GM12878 (cell line): ENCODE results near the gene CFAP92.

Experiments
- CTCF ChIP-seq, 3 experiments: IDR thresholded peaks in 2 of 3; conservative IDR thresholded peaks in 1 of 3; 2 replicates each; pipeline ENCODE4 v1.5.1; 2011; ENCODE audit warnings: low read depth in 3 of 3, low read length in 3 of 3, mild to moderate bottlenecking in 3 of 3, control low read depth in 2 of 3, moderate library complexity in 2 of 3, inconsistent platforms in 1 of 3, mixed read lengths in 1 of 3; ENCODE audit not compliant: control insufficient read depth in 2 of 3, insufficient read depth in 1 of 3; ENCODE audit errors: extremely low read depth in 1 of 3
- E2F8 ChIP-seq: fragments of 450-650 bp; IDR thresholded peaks from 2 replicates; pipeline ENCODE4 v1.6.1; 2018; ENCODE audit warnings: mild to moderate bottlenecking, low read depth, moderate library complexity; ENCODE audit not compliant: partially characterized antibody
- EGR1 ChIP-seq, 2 experiments: IDR thresholded peaks; 1 replicate in 1 of 2; 2 replicates in 1 of 2; pipeline ENCODE4 v1.6.1; 2011 to 2012; ENCODE audit warnings: low read depth in 2 of 2, low read length in 2 of 2, borderline replicate concordance in 1 of 2, mild to moderate bottlenecking in 1 of 2, moderate library complexity in 1 of 2
- ETV6 ChIP-seq, 2 experiments: fragments of 450-650 bp in 1 of 2; IDR thresholded peaks in 1 of 2; conservative IDR thresholded peaks in 1 of 2; 2 replicates each; pipeline ENCODE4 v1.6.1; 2014; ENCODE audit warnings: antibody characterized with exemption in 1 of 2, borderline replicate concordance in 1 of 2, low read depth in 1 of 2, mild to moderate bottlenecking in 1 of 2, moderate library complexity in 1 of 2
- HDGF ChIP-seq: fragments of 450-650 bp; IDR thresholded peaks from 2 replicates; pipeline ENCODE4 v1.6.1; 2016; ENCODE audit warnings: antibody characterized with exemption
- MLLT1 ChIP-seq: fragments of 450-650 bp; IDR thresholded peaks from 2 replicates; pipeline ENCODE4 v1.6.1; 2016; ENCODE audit warnings: mild to moderate bottlenecking
- PBX3 ChIP-seq: IDR thresholded peaks from 2 replicates; pipeline ENCODE4 v1.6.1; 2011; ENCODE audit warnings: mild to moderate bottlenecking, low read depth, low read length, moderate library complexity; ENCODE audit not compliant: insufficient replicate concordance
- POLR2A ChIP-seq: IDR thresholded peaks from 2 replicates; pipeline ENCODE4 v1.6.1; 2011; ENCODE audit warnings: low read depth, mild to moderate bottlenecking, low read length
- POLR2AphosphoS2 ChIP-seq: IDR thresholded peaks from 2 replicates; pipeline ENCODE4 v1.6.1; 2011; ENCODE audit warnings: low read depth, mild to moderate bottlenecking, low read length, improper control_type of control experiment, moderate library complexity
- RCOR1 ChIP-seq: conservative IDR thresholded peaks from 2 replicates; pipeline ENCODE4 v1.6.1; 2012; ENCODE audit warnings: low read depth, low read length, improper control_type of control experiment
- YY1 ChIP-seq: IDR thresholded peaks from 2 replicates; pipeline ENCODE4 v1.6.1; 2011; ENCODE audit warnings: low read depth, mild to moderate bottlenecking, low read length
- TF ChIP-seq, protein P1 (sequence below): fragments of 150-350 bp; IDR thresholded peaks from 2 replicates; pipeline ENCODE4 v1.6.1; 2014; ENCODE audit warnings: mild to moderate bottlenecking, low read depth, low read length
- TF ChIP-seq, protein P2 (sequence below): fragments of 450-650 bp; formaldehyde crosslinking; IDR thresholded peaks from 2 replicates; pipeline ENCODE4 v1.5.0; 2022; ENCODE audit warnings: mild to moderate bottlenecking, missing genetic modification characterization
- TF ChIP-seq, protein P3 (sequence below): IDR thresholded peaks from 2 replicates; pipeline ENCODE4 v1.6.1; 2011; ENCODE audit warnings: borderline replicate concordance, low read depth, mild to moderate bottlenecking, moderate library complexity, low read length; ENCODE audit not compliant: insufficient read depth, poor library complexity, severe bottlenecking

DNA sequence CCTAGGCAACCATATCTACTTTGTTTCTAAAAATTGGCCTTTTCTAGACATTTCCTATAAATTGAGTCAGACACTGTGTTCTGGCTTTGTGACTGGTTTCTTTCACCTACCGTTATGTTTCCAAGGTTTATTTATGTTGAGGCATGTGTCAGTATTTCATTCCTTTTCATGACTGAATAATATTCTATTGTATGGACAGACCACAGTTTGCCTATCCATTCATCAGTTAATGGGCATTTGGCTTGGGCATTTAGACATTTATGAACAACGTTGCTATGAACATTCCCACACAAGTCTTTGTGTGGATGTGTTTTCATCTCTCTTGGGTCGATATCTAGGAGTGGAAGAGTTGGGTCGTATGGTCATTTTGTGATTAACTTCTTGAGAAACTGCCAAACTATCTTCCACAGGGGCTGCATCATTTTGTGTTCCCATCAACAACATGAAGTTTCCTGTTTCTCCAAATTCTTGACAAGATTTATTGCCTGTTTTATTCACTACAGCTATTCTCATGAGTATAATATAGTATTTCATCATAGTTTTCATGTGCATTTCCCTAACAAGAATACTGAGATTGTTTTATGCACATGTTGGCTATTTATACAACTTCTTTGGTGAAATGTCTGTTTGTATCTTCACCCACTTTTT lies 3.7 kb upstream of the CFAP92 start:
- TF ChIP-seq HDGF (no peak), ETV6 (conservative IDR thresholded peaks at IDR 0.05 in 1 of 2, IDR thresholded peaks at IDR 0.05 in 1 of 2; ENCODE audit: borderline replicate concordance in 1 of 2, low read depth in 1 of 2) (no peak), MLLT1 (no peak), E2F8 (no peak), POLR2A (no peak), EGR1 (IDR thresholded peaks at IDR 0.05; ENCODE audit: borderline replicate concordance in 1 of 2, low read depth in 2 of 2, low read length in 2 of 2) (no peak), CTCF (IDR thresholded peaks at IDR 0.05 in 2 of 3, conservative IDR thresholded peaks at IDR 0.05 in 1 of 3; ENCODE audit: control insufficient read depth in 2 of 3, extremely low read depth in 1 of 3, insufficient read depth in 1 of 3, low read depth in 3 of 3, low read length in 3 of 3) (no peak), RCOR1 (no peak), POLR2AphosphoS2 (no peak), YY1 (no peak), PBX3 (no peak)
- TF ChIP-seq, protein P1, sequence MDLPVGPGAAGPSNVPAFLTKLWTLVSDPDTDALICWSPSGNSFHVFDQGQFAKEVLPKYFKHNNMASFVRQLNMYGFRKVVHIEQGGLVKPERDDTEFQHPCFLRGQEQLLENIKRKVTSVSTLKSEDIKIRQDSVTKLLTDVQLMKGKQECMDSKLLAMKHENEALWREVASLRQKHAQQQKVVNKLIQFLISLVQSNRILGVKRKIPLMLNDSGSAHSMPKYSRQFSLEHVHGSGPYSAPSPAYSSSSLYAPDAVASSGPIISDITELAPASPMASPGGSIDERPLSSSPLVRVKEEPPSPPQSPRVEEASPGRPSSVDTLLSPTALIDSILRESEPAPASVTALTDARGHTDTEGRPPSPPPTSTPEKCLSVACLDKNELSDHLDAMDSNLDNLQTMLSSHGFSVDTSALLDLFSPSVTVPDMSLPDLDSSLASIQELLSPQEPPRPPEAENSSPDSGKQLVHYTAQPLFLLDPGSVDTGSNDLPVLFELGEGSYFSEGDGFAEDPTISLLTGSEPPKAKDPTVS, result no peak
- TF ChIP-seq, protein P2, sequence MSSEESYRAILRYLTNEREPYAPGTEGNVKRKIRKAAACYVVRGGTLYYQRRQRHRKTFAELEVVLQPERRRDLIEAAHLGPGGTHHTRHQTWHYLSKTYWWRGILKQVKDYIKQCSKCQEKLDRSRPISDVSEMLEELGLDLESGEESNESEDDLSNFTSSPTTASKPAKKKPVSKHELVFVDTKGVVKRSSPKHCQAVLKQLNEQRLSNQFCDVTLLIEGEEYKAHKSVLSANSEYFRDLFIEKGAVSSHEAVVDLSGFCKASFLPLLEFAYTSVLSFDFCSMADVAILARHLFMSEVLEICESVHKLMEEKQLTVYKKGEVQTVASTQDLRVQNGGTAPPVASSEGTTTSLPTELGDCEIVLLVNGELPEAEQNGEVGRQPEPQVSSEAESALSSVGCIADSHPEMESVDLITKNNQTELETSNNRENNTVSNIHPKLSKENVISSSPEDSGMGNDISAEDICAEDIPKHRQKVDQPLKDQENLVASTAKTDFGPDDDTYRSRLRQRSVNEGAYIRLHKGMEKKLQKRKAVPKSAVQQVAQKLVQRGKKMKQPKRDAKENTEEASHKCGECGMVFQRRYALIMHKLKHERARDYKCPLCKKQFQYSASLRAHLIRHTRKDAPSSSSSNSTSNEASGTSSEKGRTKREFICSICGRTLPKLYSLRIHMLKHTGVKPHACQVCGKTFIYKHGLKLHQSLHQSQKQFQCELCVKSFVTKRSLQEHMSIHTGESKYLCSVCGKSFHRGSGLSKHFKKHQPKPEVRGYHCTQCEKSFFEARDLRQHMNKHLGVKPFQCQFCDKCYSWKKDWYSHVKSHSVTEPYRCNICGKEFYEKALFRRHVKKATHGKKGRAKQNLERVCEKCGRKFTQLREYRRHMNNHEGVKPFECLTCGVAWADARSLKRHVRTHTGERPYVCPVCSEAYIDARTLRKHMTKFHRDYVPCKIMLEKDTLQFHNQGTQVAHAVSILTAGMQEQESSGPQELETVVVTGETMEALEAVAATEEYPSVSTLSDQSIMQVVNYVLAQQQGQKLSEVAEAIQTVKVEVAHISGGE (CRISPR knock-in tag), result no peak
- TF ChIP-seq, protein P3, sequence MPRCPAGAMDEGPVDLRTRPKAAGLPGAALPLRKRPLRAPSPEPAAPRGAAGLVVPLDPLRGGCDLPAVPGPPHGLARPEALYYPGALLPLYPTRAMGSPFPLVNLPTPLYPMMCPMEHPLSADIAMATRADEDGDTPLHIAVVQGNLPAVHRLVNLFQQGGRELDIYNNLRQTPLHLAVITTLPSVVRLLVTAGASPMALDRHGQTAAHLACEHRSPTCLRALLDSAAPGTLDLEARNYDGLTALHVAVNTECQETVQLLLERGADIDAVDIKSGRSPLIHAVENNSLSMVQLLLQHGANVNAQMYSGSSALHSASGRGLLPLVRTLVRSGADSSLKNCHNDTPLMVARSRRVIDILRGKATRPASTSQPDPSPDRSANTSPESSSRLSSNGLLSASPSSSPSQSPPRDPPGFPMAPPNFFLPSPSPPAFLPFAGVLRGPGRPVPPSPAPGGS, result no peak
